AG04450 (cell line): ENCODE results near the gene DCXR. TPM values are rescaled to one million over a fixed set of nuclear protein-coding genes. Genes with fewer than 3 reads are reported as not detected.

Experiments
- CTCF ChIA-PET: fragments of 300-600, 350-600 bp; formaldehyde crosslinking; extraction: SDS; loops from one replicate; lab custom pipeline; 2022; ENCODE audit warnings: antibody characterized with exemption, inconsistent platforms; lab: Charles Lee
- POLR2A ChIA-PET: fragments of 350-600 bp; formaldehyde crosslinking; extraction: SDS; loops from one replicate; lab custom pipeline; 2021; ENCODE audit warnings: antibody characterized with exemption, inconsistent platforms; lab: Yijun Ruan, JAX
- DNase-seq: peaks from one replicate; pipeline ENCODE4 v3.0.0-alpha.2; 2011; ENCODE audit warnings: low read depth, low spot score
- H3K27ac ChIP-seq: one replicate; pipeline ENCODE4 v1.5.1; 2012; ENCODE audit warnings: low read depth, low read length, control low read depth
- H3K27me3 ChIP-seq: one replicate; pipeline ENCODE4 v1.6.0; 2012; ENCODE audit warnings: low read length; ENCODE audit not compliant: control insufficient read depth, insufficient read depth
- H3K4me3 ChIP-seq: 2 replicates; pipeline ENCODE4 v1.5.1; 2011; ENCODE audit warnings: mild to moderate bottlenecking, low read depth, low read length, control low read depth
- H3K9me3 ChIP-seq: 2 replicates; pipeline ENCODE4 v1.5.1; 2012; ENCODE audit warnings: low read length; ENCODE audit not compliant: control insufficient read depth, insufficient read depth
- polyA plus RNA-seq: library from polyadenylated mRNA; depleted of rRNA; stranded (reverse); fragments of >200 nt; gene quantifications from 2 replicates; pipeline ENCODE4 v1.2.3, GENCODE V29; 2011
- TF ChIP-seq, protein P1 (sequence below): IDR thresholded peaks from 2 replicates; pipeline ENCODE4 v1.5.1; 2011; ENCODE audit warnings: low read depth, low read length, control low read depth, inconsistent platforms

The DCXR gene
- polyA plus RNA-seq, 1 experiment, result 35.5 TPM

DNA sequence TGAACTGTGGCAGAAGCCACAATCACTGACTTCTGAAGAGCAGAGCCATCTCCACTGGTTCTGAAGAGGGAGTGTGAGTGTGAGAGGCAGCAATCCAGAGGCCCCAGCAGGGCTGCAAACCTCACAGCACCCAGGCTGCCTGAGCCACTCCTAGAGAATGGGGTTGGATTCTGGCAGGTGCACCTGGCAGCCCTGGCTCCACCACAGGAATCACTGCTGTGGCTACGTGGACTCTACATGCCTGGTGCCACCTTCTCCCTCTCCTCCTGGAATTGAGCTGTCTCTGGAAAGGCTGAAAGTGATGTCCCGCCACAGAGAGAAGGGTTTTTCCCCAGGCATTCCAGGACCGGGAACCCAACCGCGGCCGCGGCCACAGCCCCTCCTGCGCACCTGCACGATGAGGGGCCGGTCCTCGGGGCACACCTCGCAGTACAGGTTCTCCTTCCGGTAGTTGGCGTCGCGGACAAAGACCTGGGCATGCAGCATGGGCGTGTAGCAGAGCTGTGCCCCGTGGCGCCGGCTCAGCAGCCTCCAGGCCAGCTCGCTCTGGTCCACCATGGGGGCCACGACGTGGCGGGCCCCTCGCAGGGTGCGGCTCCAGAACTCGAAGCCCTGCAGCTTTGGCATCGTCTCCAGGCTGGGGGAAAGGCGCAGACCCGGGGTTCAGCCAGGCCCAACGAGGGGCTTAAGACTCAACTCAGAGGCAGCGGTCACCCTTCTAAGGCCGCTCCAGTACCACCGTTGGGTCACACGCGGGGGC is 27.1 kb upstream of the DCXR start:
- no peaks in the 10 kb centered on the region for H3K27me3 ChIP-seq
- H3K9me3 ChIP-seq, result no peaks in the 10 kb centered on the region; the same call in 1 of the 2 replicates
- peak overlapping the region; percentile 76 for H3K4me3 ChIP-seq
- no peak for DNase-seq
- TF ChIP-seq, protein P1, sequence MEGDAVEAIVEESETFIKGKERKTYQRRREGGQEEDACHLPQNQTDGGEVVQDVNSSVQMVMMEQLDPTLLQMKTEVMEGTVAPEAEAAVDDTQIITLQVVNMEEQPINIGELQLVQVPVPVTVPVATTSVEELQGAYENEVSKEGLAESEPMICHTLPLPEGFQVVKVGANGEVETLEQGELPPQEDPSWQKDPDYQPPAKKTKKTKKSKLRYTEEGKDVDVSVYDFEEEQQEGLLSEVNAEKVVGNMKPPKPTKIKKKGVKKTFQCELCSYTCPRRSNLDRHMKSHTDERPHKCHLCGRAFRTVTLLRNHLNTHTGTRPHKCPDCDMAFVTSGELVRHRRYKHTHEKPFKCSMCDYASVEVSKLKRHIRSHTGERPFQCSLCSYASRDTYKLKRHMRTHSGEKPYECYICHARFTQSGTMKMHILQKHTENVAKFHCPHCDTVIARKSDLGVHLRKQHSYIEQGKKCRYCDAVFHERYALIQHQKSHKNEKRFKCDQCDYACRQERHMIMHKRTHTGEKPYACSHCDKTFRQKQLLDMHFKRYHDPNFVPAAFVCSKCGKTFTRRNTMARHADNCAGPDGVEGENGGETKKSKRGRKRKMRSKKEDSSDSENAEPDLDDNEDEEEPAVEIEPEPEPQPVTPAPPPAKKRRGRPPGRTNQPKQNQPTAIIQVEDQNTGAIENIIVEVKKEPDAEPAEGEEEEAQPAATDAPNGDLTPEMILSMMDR, result no peak
- ChIA-PET POLR2A (interaction anchor here (0.7 to 1.1 kb wide), 3 partner anchors 9 to 34 kb away, joined by 3 to 5 read pairs (median 3); partner anchors contain the start of gene FASN), CTCF (no interaction called here)
- no peak overlapping the region for H3K27ac ChIP-seq

DNA sequence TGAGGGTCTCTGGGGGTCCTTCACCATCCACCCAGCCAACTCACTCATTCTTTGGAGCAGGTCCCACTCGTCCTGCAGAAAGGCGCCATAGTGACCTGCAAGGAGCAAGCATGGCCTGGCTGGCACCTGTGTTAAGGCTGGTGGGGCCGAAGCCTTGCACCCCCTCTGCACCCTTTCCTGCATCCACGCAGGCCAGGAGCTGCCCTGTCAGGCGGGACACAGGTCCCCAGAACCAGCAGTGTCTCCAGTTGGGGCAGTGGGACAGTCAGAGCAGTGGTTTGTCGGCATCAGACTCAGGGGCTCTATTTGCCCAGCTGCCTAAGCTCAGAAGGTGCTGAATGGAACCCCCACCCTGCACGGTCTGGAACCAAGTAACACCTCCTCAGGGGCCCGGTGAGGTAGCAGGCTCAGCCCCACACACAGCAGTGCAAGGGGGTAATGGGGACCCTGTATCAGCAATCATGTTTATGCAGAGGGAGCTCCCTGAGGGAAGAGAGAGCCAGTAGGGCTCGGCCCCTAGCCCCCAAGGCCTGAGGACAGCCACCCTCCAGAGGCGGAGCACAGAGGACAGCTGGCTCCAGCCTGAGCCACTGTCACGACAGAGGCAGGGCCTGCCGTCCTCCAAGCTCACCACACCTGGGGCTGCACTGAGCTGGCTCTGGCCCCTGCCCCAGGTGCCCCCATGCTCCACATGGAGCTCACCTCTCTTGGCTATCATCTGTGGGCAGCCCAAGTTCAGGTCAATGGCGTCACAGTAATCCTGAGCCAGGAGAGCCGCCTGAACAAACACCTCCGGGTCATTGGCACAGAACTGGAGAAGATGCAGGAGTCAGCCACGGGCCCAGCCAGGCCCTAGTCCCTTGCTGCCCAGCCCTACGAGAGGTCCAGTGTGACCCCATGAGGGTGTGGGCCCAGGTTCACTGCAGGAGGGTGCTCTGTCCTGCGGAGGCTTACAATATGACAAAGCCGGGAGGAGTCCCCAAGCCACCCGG is 26.2 kb upstream of the DCXR start:
- POLR2A ChIA-PET, result no interaction called here
- CTCF ChIA-PET, result no interaction called here

DNA sequence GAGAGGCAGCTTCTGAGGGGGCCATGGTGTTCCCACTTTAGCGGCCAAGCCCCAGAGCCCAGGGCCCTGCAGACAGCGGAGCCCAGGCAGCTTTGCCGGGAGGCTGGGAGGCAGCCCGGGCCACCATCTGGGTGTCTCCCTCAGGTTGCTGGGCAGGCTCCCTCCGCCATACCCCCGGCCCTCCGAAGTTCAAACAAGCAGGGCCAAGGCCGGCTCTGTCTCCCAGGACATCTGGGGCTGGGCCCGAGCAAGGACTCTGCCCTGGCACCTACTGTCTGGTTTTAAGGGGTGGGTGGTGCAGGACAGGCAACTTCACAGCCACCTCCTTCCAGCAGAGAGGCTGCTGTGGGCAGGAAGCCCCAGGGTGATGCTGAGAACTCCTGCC is 25.5 kb upstream of the DCXR start:
- ChIA-PET POLR2A (interaction anchor here (0.6 kb wide), 1 partner anchor 25 kb away, joined by 3 read pairs; the partner anchor contains the start of gene DCXR), CTCF (no interaction called here)
- Histone ChIP-seq H3K4me3 (no peak overlapping the region), H3K27ac (no peak overlapping the region), H3K27me3 (no peaks in the 10 kb centered on the region), H3K9me3 (no peaks in the 10 kb centered on the region; the same call in 1 of the 2 replicates)
- TF ChIP-seq, protein P1, result no peak
- DNase-seq, result no peak

More for the DNA sequence above, 26.2 kb upstream of the DCXR start:
- no peak overlapping the region for H3K27ac ChIP-seq
- TF ChIP-seq, protein P1, result no peak
- H3K4me3 ChIP-seq, result no peak overlapping the region
- no peaks in the 10 kb centered on the region; the same call in 1 of the 2 replicates for H3K9me3 ChIP-seq
- no peak for DNase-seq
- no peaks in the 10 kb centered on the region for H3K27me3 ChIP-seq

- DNase-seq, result no peak
- H3K4me3 ChIP-seq, result no peak overlapping the region
- CTCF ChIA-PET, result no interaction called here
Observed at GRCh38 chr17:82062076-82062983, 24.8 kb upstream of the DCXR start.

More at GRCh38 chr17:82062076-82062983, 24.8 kb upstream of the DCXR start:
- POLR2A ChIA-PET, result interaction anchor here (0.6 kb wide), 1 partner anchor 25 kb away, joined by 3 read pairs; the partner anchor contains the start of gene DCXR
- H3K9me3 ChIP-seq, result no peaks in the 10 kb centered on the region; the same call in 1 of the 2 replicates
- no peaks in the 10 kb centered on the region for H3K27me3 ChIP-seq
- TF ChIP-seq, protein P1, result no peak
- no peak overlapping the region for H3K27ac ChIP-seq
